K562 (cell line): ENCODE data around the gene GABRR2. TPM values are rescaled to one million over a fixed set of nuclear protein-coding genes. Genes with fewer than 3 reads are reported as not detected.

Source experiments
- ARID1B ChIP-seq: fragments of 450-650 bp; IDR thresholded peaks from 2 replicates; pipeline ENCODE4 v1.6.1; 2016; ENCODE audit warnings: antibody characterized with exemption, mild to moderate bottlenecking, inconsistent platforms
- CHD7 ChIP-seq: fragments of 200-600 bp; sonication (generic); IDR thresholded peaks from one replicate; pipeline ENCODE4 v1.6.1; 2012; ENCODE audit warnings: mild to moderate bottlenecking, low read depth, low read length, inconsistent platforms
- ETS1 ChIP-seq: conservative IDR thresholded peaks from 2 replicates; pipeline ENCODE4 v1.6.1; 2011; ENCODE audit warnings: low read depth, mild to moderate bottlenecking, low read length; ENCODE audit not compliant: control insufficient read depth
- FUS ChIP-seq: fragments of 200-400 bp; formaldehyde crosslinking; optimal IDR thresholded peaks from 2 replicates; pipeline ENCODE3; 2017; ENCODE audit warnings: low read depth, low read length
- MAX ChIP-seq: sonication (generic); formaldehyde crosslinking; IDR thresholded peaks from 2 replicates; pipeline ENCODE4 v1.9.0; 2022; ENCODE audit warnings: mild to moderate bottlenecking, missing genetic modification reagents
- NCOR1 ChIP-seq: fragments of 450-650 bp; IDR thresholded peaks from 2 replicates; pipeline ENCODE4 v1.6.1; 2016; ENCODE audit warnings: mild to moderate bottlenecking, moderate library complexity
- SMAD4 ChIP-seq: fragments of 250-450 bp; sonication (Bioruptor Pico); conservative IDR thresholded peaks from 2 replicates; pipeline ENCODE4 v1.8.0; 2021; ENCODE audit warnings: inconsistent platforms, mild to moderate bottlenecking, moderate library complexity
- STAT5A ChIP-seq: IDR thresholded peaks from 2 replicates; pipeline ENCODE4 v1.6.1; 2012; ENCODE audit warnings: low read length, inconsistent platforms, borderline replicate concordance
- TCF3 ChIP-seq: sonication (generic); formaldehyde crosslinking; IDR thresholded peaks from 2 replicates; pipeline ENCODE4 v1.4.0; 2020; ENCODE audit warnings: mild to moderate bottlenecking, missing genetic modification reagents
- polyA plus RNA-seq, 8 experiments: library from polyadenylated mRNA; depleted of rRNA in 4 of 8; stranded (reverse) in 5 of 8; unstranded in 3 of 8; fragments of >200 nt; fragmentation: Nextera tagmentation in 2 of 8; fragmentation: Illumina TruSeq in 1 of 8; extraction: Ambion mirVana in 2 of 8; extraction: Trizol in 1 of 8; gene quantifications; 2 replicates each; pipeline versions ENCODE4 v1.2.1 to v1.2.3, GENCODE V29; 2011 to 2014; ENCODE audit warnings: inconsistent platforms in 1 of 8, missing spikeins in 1 of 8
- total RNA-seq, 7 experiments: library from RNA; depleted of rRNA in 6 of 7; stranded (reverse); fragments of >200 nt in 6 of 7; fragmentation: Illumina TruSeq in 2 of 7; extraction: Trizol in 2 of 7; gene quantifications; 2 replicates each; pipeline versions ENCODE4 v1.2.1 to v1.2.3, GENCODE V29; 2011 to 2021; ENCODE audit warnings: low replicate concordance in 1 of 7
- TF ChIP-seq, protein P1 (sequence below): sonication (generic); formaldehyde crosslinking; IDR thresholded peaks from 2 replicates; pipeline ENCODE4 v1.8.1; 2023; ENCODE audit warnings: mild to moderate bottlenecking, missing genetic modification reagents

The GABRR2 gene
- total and polyA plus RNA-seq, 9 of the 15 experiments (the other 6 are each of a cell fraction or from before 2014, with no cell fraction given), result 0.09 to 0.13 (median 0.10) TPM; not detected in 6

DNA sequence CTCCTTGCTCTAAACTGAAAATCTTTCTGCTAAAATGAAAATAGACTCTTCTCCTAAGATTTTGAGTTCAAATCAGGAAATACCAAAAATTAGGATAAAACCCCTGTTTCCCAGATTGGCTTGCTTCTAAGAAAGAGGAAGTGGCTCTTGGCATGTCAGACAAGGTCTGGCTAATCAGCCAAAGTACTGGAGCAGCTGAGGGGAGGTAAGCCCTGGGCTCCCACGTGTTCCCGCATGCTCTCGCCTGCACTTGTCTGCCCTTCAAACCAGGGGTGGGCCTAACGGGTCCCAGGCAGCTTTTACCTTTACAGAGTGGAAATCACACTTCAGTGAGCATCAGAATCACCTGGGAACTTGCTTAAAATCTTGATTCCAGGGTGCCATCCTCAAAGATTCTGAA, 54.8 kb downstream of the GABRR2 start (continued):
- TF ChIP-seq CHD7 (no peak), NCOR1 (peak; percentile 24; the same call in 1 of the 2 replicates), MAX (peak; percentile 84), ETS1 (no peak), FUS (no peak), ARID1B (peak; percentile 54), SMAD4 (peak; percentile 47), STAT5A (peak; percentile 43), TCF3 (peak; percentile 60)
- TF ChIP-seq, protein P1, sequence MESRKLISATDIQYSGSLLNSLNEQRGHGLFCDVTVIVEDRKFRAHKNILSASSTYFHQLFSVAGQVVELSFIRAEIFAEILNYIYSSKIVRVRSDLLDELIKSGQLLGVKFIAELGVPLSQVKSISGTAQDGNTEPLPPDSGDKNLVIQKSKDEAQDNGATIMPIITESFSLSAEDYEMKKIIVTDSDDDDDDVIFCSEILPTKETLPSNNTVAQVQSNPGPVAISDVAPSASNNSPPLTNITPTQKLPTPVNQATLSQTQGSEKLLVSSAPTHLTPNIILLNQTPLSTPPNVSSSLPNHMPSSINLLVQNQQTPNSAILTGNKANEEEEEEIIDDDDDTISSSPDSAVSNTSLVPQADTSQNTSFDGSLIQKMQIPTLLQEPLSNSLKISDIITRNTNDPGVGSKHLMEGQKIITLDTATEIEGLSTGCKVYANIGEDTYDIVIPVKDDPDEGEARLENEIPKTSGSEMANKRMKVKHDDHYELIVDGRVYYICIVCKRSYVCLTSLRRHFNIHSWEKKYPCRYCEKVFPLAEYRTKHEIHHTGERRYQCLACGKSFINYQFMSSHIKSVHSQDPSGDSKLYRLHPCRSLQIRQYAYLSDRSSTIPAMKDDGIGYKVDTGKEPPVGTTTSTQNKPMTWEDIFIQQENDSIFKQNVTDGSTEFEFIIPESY (CRISPR knock-in tag), result 0 out of 2 replicates have a peak, but pooled peaks have one; percentile 25
- TF ChIP-seq, all 486 proteins: peak for 35
